Stimulated activated CD4-positive, alpha-beta T cell treated with anti-CD3 and anti-CD28 coated beads, TNF-alpha, amount 100 ng/mL, for 24 hours (primary cell): ENCODE data around the gene GRIN1.

ENCODE experiments used
- DNase-seq, 3 experiments: peaks; one replicate each; pipeline ENCODE4 v3.0.0-alpha.2; 2020; ENCODE audit warnings: low read depth in 3 of 3

GRIN1 gene

DNA sequence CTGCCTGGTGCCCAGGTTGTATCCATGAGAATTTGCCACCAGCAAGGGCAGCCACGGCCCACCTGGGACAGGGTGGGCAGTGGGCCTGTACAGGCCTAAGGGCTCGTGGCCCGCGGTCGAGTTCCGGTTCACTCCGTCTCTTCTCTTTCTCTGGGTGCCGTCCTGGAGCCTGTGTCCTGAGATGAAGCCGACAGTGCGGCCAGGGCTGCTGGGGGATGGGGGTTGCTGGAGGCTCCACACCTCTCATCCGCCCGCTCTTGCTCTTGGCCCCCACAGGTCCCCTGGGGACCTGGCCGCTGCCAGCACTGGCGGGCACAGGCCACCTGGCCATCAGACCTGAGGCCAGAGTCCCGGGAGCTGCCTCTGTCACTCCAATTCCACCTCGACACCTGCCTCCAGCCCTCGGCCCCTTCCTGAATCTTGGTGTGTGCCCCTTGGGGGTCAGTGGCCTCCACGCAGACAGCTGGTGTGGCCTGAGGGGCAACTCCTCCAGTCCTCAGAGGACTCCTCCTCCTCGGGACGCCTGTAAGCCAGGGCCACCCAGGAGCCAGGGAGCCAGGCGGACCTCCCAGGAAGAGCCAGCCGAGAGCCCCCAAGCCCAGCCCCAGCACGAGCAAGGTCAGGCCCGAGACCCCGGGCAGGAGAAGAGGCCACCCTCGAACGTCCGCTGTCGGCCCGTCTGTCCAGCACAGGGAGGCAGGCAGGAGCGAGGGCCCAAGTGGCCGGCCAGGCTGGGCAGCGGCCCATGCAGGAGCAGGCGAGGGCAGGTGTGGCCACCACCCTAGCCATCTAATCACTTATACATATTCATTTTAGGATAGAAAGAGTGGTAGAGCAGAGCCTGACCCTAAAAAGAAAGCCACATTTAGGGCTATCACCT is 25.7 kb downstream of the GRIN1 start:
- DNase-seq = no peak

DNA sequence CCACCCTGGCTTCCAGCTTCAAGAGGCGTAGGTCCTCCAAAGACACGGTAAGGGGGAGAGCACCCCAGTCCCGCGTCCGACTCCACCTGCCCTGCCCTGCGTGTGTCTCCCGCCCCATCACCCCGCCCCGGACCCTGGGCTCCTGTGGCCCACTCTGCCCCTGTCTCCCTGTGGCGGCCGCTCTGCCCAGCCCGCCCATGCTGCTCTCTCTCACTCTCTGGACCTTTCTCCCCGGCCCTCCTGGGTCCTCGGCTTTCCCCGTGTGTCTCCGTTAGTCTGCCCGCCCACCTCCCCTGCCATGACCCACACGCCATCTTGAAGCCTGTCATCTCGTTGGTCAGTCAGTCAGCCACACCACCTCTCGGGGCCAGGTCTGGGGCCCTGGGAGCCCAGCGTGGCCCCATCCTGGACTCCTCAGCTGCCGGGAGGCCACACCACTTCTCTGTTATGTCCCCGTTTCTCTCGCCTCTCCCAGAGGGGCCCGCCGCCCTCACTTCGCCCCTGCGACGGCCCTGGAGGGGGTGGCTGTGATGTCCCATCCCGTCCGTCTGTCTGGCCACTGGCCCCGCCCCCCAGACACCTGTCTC is 26.4 kb downstream of the GRIN1 start:
- no peak for DNase-seq

DNA sequence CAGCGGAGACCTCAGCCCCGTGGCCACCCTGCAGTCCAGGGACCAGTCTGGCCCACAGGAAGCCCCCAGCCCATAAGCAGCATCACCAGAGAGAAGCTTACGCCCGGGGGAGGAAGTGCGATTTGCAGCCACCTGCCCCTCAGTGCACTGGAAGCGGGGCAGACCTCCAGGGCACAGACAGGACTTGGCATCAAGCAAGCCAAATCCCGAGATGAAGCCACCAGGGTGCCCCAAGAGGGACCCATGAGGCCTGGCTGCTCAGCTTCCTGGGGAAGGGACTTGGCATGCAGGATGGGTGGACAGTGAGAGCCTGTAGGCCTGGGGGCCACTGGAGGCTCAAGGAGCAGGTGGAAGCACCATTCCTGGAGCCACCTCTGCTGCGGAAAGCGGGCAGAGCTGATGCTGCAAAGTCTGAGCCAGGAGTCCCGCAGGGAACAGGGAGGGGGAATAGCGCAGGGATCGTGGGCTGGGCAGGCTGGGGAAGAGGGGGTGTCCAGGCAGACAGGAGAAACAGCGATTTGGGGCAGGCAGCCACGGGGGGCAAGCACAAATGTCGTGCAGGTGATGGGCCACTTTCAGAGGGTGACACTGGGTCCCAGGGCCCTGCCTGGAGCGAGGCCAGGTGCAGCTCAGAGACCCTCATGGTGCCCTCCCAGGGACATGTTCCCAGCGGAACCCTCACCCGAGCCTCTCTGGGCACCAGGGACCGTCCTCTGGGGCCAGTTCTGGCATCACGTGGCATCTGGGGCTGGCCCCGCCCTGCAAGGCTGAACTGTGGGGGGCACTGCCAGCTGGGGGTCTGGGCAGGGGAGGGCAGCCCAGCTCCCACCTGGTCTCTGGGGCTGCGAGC is 27.7 kb downstream of the GRIN1 start:
- DNase-seq = no peak

DNA sequence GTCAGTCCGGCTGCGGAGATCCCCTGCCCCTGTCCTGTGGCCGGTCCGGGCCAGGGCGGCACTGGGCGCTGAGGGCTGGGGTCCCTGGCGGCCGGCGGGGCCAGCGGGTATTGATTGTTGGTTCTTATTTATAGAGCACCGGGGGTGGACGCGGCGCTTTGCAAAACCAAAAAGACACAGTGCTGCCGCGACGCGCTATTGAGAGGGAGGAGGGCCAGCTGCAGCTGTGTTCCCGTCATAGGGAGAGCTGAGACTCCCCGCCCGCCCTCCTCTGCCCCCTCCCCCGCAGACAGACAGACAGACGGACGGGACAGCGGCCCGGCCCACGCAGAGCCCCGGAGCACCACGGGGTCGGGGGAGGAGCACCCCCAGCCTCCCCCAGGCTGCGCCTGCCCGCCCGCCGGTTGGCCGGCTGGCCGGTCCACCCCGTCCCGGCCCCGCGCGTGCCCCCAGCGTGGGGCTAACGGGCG is 28.4 kb downstream of the GRIN1 start:
- DNase-seq = no peak

DNA sequence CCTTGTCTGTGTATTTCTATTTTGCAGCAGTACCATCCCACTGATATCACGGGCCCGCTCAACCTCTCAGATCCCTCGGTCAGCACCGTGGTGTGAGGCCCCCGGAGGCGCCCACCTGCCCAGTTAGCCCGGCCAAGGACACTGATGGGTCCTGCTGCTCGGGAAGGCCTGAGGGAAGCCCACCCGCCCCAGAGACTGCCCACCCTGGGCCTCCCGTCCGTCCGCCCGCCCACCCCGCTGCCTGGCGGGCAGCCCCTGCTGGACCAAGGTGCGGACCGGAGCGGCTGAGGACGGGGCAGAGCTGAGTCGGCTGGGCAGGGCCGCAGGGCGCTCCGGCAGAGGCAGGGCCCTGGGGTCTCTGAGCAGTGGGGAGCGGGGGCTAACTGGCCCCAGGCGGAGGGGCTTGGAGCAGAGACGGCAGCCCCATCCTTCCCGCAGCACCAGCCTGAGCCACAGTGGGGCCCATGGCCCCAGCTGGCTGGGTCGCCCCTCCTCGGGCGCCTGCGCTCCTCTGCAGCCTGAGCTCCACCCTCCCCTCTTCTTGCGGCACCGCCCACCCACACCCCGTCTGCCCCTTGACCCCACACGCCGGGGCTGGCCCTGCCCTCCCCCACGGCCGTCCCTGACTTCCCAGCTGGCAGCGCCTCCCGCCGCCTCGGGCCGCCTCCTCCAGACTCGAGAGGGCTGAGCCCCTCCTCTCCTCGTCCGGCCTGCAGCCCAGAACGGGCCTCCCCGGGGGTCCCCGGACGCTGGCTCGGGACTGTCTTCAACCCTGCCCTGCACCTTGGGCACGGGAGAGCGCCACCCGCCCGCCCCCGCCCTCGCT is 29.0 kb downstream of the GRIN1 start:
- no peak for DNase-seq

DNA sequence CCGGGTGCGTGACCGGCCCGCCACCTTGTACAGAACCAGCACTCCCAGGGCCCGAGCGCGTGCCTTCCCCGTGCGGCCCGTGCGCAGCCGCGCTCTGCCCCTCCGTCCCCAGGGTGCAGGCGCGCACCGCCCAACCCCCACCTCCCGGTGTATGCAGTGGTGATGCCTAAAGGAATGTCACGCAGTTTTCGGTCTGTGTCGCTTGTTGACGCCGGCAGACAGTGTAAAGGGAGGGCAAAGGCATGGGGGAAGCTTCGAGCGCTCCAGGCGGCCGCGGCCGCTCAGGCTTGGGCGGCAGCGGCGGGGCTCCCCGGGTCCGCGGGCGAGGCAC is 29.6 kb downstream of the GRIN1 start:
- DNase-seq = no peak

DNA sequence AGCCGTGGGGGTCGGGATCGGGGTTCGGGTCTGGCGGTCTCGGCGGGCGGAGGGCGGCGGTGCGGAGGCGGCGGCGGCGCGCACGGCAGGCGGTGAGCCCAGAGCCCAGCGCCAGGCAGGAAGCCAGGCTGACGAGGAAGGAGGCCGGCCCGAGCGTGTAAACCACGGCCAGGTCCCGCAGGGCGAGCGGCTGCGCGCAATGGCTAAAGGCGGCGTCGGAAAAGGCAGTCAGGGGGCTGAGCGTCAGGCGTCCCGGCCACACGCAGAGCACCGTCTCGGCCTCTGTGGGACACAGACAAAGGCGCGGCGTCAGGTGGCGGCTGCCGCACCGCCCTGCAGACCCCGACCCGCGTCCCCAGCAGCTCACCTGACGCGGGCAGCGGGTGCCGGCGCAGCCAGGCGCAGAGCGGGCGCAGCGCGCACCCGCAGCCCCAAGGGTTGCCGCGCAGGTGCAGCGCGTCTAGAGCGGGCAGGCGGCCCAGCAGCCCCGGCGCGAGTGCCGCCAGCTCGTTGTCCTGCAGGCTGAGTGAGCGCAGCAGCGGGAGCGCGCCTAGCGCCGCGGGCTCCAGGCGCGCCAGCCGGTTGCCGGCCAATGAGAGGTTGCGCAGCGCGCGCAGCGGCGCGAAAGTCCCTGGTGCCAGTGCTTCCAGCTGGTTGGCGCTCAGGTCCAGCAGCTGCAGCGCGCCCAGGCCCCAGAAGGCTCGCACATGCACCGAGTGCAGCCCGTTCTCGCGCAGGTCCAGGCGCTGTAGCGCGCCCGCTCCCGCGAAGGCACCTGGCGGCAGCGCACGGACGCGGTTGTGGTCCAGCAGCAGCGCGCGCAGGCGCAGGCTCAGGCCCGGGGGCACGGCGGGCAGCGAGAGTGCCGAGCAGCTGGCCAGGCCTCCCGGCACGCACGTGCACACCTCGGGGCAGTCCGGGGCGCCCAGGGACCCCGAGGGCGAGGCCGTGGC is 30.2 kb downstream of the GRIN1 start:
- DNase-seq = no peak

DNA sequence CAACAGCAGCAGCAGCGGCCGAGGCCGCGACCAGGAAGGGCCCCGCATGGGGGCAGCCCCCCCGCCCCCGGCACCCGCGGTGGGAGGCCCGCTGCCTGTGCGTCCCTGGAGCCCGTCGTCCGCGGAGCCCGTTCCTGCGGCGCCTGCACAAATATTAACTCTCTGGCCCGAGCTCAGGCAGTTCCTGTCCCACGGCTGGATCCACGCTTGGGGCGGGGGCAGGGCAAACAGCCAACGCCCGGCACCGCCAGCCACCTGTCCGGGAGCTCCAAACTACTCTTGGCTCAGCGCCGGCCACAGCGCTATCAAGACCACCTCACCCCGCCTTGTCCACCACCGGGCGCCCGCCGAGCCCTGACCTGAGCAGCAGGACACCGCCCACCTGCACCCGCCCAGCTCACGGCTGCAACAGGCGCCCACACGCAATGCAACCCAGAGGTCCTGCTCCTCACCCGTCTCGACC is 31.0 kb downstream of the GRIN1 start, which contains the start of gene LRRC26:
TSS of gene LRRC26 (minus strand) at position 156 of the 463 bp plus-strand sequence. CDS start at position 48, 108 bp downstream.
- no peak for DNase-seq

DNA sequence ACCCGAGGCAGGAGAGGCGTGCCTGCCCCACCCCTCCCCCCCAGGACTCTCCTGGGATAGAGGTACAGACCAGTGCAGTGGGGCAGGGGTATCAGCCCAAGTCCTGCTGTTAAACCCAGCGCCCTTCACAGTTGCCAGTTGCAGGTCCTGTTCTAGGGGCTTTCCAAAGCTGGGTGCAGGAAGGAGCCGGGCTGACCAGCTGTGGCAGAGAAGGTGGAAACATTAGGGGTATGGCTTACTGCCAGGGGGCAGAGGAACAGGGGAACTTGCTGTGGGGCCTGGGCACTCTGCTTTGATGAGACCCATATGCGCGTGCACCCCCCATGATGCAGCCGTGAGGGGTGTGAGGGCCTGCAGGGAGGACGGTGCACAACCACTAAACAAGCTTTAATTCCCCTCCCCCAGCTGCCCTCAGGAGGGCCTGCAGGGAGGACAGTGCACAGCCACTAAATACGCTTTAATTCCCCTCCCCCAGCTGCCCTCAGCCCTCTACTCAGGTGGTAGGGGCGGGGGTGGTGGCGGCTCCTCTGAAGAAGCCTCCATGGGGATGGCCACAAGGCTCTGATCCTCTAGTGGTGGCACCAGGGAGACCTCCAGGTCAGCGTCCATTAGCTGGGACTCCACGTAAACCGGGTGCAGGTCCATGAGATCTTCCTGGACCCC is 31.7 kb downstream of the GRIN1 start:
- no peak for DNase-seq

DNA sequence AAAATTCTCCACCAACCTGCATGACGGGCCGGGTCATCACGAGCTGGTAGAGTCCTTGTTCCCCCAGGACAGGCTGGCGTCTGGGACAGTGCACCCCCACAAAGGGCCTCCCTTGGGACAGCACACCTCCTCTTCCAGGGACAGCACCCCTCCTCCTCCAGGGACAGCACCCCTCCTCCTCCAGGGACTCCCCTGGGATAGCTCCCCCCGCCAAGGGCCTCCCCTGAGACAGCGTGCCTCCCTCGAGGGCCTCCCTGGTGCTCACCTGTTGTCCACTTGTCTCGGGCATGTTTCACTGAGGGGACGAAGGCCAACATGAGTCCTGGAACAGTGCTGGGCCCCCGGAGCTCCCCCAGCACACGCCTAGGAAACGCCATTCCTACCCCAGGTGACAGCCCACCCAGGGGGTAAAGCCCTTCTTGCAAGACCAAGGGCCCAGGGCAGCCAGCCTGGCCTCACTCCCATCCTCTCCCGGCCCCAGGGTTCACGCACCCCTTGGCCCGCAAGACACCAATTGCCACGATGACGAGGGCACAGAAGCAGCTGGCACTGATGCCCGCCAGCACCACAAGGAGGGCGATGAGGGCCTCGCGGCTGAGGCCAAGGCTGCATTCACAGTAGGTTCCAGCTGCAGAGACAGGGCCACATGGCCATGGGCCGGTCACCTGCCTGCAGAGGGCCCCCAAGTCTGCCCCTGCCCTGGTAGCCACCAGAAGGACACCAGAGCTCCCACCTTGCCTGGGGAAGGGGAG is 32.4 kb downstream of the GRIN1 start:
- DNase-seq = no peak

DNA sequence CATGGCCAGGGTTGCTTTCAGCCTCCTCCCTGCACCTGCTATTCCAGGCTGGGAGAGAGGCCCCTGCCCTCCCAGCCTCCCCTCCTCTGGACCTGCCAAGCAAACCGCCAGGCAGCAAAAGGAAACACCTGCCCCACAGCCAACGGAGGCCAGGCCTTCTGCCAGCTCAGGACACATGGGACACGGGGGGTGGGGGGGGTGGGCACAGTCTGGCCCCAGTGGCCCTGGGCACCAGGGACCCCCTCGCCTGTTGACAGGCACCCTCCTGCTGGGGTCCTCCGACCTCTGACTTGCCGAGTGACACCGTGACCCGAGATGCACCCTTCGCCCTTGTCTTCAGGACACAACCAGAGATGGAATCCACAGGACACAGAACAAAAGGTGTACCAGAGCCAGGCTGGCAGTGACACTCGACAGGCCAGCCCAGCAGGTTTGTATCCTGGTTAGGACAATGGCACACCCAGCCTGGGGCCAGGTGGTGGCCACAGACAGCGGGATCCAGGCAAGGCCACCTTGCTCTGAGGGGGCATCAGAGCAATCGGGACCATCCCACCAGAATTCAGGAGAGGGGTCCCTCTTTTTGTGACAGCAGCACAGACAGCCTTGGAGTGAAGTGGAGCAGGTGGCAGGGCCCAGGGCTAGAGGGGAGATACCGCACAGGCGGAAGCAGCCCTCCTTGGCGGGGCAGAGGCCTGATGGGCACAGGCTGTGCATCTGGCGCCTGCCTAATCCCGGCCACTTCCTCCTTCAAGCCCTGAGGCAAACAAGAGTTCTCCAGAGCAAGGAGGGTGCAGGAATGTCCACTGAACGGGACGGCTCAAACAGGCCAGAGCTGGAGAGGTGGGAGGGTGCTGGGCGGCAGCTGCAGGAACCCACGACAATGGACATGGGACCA is 34.2 kb downstream of the GRIN1 start:
- no peak for DNase-seq

DNA sequence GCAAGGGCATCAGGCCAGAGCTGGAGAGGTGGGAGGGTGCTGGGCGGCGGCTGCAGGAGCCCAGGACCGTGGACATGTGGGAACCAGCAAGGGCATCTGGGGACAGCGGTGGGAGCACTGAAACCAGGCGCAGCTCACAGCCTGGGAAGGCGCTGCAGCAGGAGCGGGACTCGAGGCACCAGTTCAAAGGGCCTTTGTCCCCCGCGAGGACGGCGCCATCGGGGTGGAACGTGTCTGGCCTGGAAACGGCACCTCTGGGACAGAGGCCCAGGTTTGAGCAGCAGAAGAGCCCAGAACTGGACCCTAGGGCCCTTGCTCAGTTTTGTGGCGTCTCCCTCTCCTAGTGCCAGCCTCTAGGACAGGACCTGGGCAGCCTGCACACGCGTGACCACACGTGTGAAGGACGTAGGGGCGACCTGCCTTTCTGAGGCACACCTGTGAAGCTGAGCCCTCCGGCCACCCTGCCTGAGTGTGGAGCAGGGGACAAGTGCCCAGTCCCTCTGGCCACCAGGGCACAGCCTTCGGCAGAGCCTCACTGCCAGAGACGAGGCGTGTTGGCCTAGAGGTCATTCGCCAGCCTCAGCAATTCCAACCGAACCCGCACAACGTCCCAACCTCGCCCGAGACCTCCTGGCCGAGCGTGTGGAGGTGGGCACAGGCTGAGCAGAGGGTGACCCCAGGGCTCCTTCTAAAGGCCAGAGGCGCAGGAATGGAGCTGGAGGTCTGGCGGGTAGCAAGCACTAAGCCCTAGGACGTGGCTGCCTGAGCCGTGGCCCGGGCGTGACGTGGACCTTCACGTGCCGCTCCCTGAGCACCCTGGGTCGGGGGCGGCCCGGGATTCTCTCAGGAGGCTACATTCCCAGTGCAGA is 35.1 kb downstream of the GRIN1 start:
- DNase-seq = no peak

DNA sequence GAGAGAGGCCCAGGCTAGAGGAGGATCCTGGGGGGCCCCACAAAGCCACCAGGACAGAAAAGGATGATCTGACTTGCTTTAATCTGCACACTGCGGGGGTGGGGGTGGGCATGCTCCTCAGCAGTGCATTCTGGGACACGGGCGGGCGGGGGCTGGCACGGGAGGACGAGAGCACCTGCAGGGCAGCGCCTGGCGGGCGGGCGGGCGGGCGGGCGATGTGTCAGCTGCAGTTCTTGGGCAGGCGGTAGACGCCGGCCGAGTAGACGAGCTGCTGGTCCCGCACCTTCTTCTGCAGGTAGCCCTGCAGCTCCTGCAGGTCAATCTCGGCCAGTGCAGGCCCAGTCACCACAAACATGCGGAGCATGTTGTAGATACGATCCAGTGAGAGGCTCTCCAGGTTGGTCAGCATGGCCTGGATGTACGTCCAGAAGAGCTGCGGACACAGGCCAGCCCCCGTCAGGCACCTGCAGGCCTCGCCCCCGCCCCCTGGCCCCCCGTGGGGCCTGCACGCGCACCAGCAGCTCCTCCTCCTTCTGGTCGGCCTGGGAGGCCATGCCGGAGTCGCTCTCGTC is 35.9 kb downstream of the GRIN1 start:
- no peak for DNase-seq

DNA sequence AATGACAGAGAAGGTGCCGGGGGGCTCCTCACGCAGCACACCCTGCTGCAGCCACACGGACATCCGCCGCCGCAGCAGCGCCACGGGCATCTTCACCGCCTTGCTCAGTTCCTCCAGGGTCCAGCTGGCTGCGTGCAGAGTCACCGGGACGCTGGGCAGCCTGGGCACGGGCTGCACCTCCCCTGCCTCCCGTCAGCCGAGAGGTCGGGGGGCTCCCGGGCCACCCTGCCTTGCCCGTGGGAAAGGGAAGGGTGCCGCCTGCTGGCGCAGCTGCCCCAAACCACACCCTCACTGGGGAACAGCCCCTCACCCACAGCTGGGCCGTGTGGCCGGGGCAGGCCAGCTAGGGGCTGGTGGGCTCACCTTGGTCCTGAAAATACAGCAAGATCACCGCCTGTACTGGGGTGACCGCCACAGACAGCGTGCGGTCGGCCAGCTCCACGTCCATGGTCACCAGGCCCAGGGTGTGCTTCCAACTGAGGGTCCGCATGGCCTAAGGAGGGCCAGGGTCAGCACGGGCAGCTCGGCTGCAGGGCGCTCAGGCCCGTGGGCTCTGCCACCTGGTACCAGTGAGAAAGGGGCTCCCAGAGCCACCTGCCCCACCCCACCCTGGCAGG is 36.5 kb downstream of the GRIN1 start:
- no peak for DNase-seq

DNA sequence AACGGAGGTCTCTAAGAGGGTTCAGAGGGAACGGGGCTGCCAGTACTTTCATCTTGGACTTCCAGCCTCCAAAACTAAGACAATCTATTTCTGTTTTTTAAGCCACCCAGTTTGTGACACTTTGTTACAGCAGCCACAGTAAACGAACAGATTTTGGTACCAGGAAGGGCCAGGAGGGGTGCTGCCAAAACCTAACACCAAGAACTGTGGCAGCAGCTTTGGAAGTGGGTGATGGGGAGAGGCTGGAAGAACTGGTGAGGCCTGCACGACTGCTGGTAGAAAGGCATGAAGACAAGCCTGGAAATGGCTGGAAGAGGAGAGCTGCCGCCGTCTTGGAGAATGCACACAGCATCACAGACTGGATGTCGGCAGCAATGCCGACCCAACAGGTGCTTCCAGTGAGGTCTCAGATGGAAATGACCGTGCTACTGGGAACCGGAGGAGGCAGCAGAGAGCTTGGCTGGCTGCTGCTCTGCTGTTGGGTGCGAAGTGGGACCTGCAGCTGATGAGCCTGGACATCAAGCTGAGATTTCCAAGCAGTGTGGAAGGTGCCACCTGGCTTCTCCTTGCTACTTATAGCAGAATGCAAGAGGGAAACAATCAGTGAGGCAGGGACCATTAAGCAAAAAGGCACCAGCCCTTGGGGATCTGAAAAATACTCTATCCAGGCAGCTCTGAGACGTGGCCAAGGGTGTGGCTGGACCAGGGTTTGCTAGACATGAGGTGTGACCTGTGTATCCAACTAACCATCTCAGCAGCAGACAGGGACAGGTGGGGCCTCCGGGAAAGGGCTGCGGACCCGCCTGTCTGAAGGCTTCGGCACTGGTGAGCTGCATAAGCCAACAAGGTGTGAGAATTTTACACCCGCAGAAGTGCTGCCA is 37.6 kb downstream of the GRIN1 start:
- DNase-seq = no peak
